ENCODE data around the gene ABCD4.

GRCh38 chr14:74275241-74275841, 27.4 kb downstream of the ABCD4 start:
- TF ChIP-seq, protein P1, sequence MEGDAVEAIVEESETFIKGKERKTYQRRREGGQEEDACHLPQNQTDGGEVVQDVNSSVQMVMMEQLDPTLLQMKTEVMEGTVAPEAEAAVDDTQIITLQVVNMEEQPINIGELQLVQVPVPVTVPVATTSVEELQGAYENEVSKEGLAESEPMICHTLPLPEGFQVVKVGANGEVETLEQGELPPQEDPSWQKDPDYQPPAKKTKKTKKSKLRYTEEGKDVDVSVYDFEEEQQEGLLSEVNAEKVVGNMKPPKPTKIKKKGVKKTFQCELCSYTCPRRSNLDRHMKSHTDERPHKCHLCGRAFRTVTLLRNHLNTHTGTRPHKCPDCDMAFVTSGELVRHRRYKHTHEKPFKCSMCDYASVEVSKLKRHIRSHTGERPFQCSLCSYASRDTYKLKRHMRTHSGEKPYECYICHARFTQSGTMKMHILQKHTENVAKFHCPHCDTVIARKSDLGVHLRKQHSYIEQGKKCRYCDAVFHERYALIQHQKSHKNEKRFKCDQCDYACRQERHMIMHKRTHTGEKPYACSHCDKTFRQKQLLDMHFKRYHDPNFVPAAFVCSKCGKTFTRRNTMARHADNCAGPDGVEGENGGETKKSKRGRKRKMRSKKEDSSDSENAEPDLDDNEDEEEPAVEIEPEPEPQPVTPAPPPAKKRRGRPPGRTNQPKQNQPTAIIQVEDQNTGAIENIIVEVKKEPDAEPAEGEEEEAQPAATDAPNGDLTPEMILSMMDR (IDR thresholded peaks at IDR 0.05) = no peak
- TF ChIP-seq POLR2A (IDR thresholded peaks at IDR 0.05) = no peak
